Gastrocnemius medialis (tissue), 4 donors: ENCODE results near the gene EPB41L4A.

Source experiments
- POLR2A ChIP-seq, 2 donors: fragments of 450-650 bp; IDR thresholded peaks; one replicate each; pipeline ENCODE4 v1.6.1; 2017; ENCODE audit warnings: antibody characterized with exemption in 2 of 2, mild to moderate bottlenecking in 2 of 2, moderate library complexity in 2 of 2
- TF ChIP-seq, protein P1 (sequence below), 5 experiments: fragments of 450-650 bp in 3 of 5; fragments of 200-600 bp in 2 of 5; sonication (generic) in 2 of 5; IDR thresholded peaks in 4 of 5; conservative IDR thresholded peaks in 1 of 5; 1 replicate in 4 of 5; 2 replicates in 1 of 5; pipeline ENCODE4 v1.5.1; 2016 to 2019; ENCODE audit warnings: antibody characterized with exemption in 5 of 5, mild to moderate bottlenecking in 3 of 5, moderate library complexity in 3 of 5

DNA sequence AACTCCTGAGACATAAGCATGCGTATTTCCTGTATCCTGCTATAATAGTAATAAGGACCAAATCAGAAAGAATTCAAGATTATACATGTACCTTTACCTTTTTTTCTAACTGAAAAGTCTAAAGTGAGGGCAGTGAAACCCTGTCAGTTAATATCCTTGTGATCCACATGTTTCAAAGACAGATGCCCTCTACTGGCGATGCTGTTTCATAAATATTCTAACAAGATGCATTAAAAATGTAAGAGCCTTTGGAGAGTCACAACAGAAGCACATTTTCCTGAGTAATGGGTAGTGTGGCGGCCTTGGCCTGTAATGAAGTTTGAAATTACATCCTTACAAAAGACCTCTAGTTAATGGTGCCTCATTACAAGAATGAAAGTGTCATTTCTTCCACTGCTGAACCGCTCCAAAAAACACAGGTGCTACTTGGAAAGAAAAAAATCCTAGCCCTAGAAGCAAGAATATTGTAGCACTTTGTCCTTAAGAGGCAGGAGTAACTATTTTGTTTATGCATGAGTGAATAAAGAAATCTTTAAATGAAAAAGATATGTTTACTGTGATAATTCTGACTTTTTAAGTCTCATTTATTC lies 232.6 kb downstream of the EPB41L4A start:
- TF ChIP-seq, protein P1, sequence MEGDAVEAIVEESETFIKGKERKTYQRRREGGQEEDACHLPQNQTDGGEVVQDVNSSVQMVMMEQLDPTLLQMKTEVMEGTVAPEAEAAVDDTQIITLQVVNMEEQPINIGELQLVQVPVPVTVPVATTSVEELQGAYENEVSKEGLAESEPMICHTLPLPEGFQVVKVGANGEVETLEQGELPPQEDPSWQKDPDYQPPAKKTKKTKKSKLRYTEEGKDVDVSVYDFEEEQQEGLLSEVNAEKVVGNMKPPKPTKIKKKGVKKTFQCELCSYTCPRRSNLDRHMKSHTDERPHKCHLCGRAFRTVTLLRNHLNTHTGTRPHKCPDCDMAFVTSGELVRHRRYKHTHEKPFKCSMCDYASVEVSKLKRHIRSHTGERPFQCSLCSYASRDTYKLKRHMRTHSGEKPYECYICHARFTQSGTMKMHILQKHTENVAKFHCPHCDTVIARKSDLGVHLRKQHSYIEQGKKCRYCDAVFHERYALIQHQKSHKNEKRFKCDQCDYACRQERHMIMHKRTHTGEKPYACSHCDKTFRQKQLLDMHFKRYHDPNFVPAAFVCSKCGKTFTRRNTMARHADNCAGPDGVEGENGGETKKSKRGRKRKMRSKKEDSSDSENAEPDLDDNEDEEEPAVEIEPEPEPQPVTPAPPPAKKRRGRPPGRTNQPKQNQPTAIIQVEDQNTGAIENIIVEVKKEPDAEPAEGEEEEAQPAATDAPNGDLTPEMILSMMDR (IDR thresholded peaks at IDR 0.05 in 4 of 5, conservative IDR thresholded peaks at IDR 0.05 in 1 of 5), result peak in 2 of 5 experiments; percentile 30 to 55
- TF ChIP-seq POLR2A (IDR thresholded peaks at IDR 0.05), result no peak
